Gastroesophageal sphincter (tissue), 4 donors: ENCODE results near the gene TOM1L2. TPM values are rescaled to one million over a fixed set of nuclear protein-coding genes. Genes with fewer than 3 reads are reported as not detected.

Source experiments
- ATAC-seq: fragments of 150-250 bp; one replicate; pipeline ENCODE4 v1.9.1; 2016; ENCODE audit warnings: mild to moderate bottlenecking, moderate library complexity
- H3K27ac ChIP-seq, 4 donors: fragments of 200-600 bp; sonication (generic) in 3 of 4; 1 replicate in 3 of 4; 2 replicates in 1 of 4; pipeline ENCODE4 v1.5.1; 2016 to 2019
- H3K27me3 ChIP-seq: fragments of 200-600 bp; sonication (generic); one replicate; pipeline ENCODE4 v1.5.1; 2019
- H3K36me3 ChIP-seq, 2 donors: fragments of 200-600 bp; sonication (generic); one replicate each; pipeline ENCODE4 v1.5.1; 2019; ENCODE audit warnings: control low read depth in 1 of 2
- H3K4me1 ChIP-seq, 3 donors: fragments of 200-600 bp; sonication (generic); 1 replicate in 2 of 3; 2 replicates in 1 of 3; pipeline ENCODE4 v1.5.1; 2016 to 2019; ENCODE audit warnings: control low read depth in 2 of 3
- H3K4me3 ChIP-seq, 2 donors: fragments of 200-600 bp; sonication (generic); one replicate each; pipeline ENCODE4 v1.5.1; 2019; ENCODE audit warnings: mild to moderate bottlenecking in 1 of 2, moderate library complexity in 1 of 2
- H3K9me3 ChIP-seq, 3 donors: fragments of 200-600 bp; sonication (generic); one replicate each; pipeline ENCODE4 v1.5.1; 2017 to 2019; ENCODE audit warnings: control low read depth in 2 of 3
- CTCF ChIP-seq, 4 experiments: fragments of 200-600 bp in 2 of 4; fragments of 450-650 bp in 2 of 4; sonication (generic) in 1 of 4; IDR thresholded peaks; one replicate each; pipeline ENCODE4 v1.5.1; 2017 to 2019; ENCODE audit warnings: antibody characterized with exemption in 4 of 4, mild to moderate bottlenecking in 2 of 4, moderate library complexity in 2 of 4
- EP300 ChIP-seq: sonication (generic); formaldehyde crosslinking; IDR thresholded peaks from one replicate; pipeline ENCODE4 v1.6.1; 2017; ENCODE audit warnings: antibody characterized with exemption, mild to moderate bottlenecking
- POLR2A ChIP-seq, 2 donors: fragments of 450-650 bp; IDR thresholded peaks; one replicate each; pipeline ENCODE4 v1.6.1; 2017; ENCODE audit warnings: antibody characterized with exemption in 2 of 2, mild to moderate bottlenecking in 2 of 2, moderate library complexity in 1 of 2
- POLR2AphosphoS5 ChIP-seq: sonication (generic); formaldehyde crosslinking; IDR thresholded peaks from one replicate; pipeline ENCODE4 v1.6.1; 2017; ENCODE audit warnings: antibody characterized with exemption
- WGBS, 2 donors: methylation state at CpG; one replicate each; pipeline ENCODE4 v1.1.5; 2018; ENCODE audit warnings: low coverage in 1 of 2; 5-methylcytosine and 5-hydroxymethylcytosine counted together
- total RNA-seq, 4 donors: library from RNA; depleted of rRNA; stranded (reverse); fragments of >200 nt; gene quantifications; one replicate each; pipeline ENCODE4 v1.1.0, GENCODE V29; 2016

Gene TOM1L2
- total RNA-seq, 4 donors from 2014 or later, result 49.6 to 88.9 (median 74.8) TPM

DNA sequence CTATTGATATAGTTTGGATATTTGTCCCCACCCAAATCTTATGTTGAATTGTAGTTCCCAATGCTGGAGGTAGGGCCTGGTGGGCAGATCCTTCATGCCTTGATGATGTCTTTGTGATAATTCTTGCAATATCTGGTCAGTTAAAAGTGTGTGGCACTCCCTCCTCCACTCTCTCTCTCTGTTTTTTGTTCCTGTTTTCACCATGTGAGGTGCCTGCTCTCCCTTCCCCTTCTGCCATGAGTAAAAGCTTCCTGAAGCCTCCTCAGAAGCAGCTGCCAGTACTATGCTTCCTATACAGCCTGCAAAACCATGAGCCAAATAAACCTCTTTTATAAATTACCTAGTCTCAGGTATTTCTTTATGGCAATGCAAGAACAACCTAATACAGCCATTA, 47.3 kb downstream of the TOM1L2 start:
- H3K27ac ChIP-seq, result no peak overlapping the region
- no peak for TF ChIP-seq EP300
- TF ChIP-seq POLR2A (IDR thresholded peaks at IDR 0.05), result no peak
- no peak for TF ChIP-seq POLR2AphosphoS5
- TF ChIP-seq CTCF (IDR thresholded peaks at IDR 0.05), result no peak
- H3K36me3 ChIP-seq, result no peaks in the 10 kb centered on the region
- peaks cover 0 to 70% (median 29%) of the 10 kb centered on the region in 3 donors for H3K4me1 ChIP-seq
- H3K9me3 ChIP-seq, result no peaks in the 10 kb centered on the region
- no peaks in the 10 kb centered on the region for H3K27me3 ChIP-seq
- H3K4me3 ChIP-seq, result no peak overlapping the region
- no peak for ATAC-seq

GRCh38 chr17:17924131-17924856, 47.9 kb downstream of the TOM1L2 start:
- no peaks in the 10 kb centered on the region for H3K9me3 ChIP-seq
- no peak overlapping the region for H3K27ac ChIP-seq
- no peaks in the 10 kb centered on the region for H3K36me3 ChIP-seq
- no peak overlapping the region for H3K4me3 ChIP-seq
- H3K27me3 ChIP-seq, result no peaks in the 10 kb centered on the region
- WGBS, 2 donors, result 86 to 100% methylated on average over 2 to 3 of the region's 5 CpGs
- H3K4me1 ChIP-seq, result peaks cover 0 to 75% (median 29%) of the 10 kb centered on the region in 3 donors
- TF ChIP-seq CTCF (IDR thresholded peaks at IDR 0.05) (no peak), POLR2AphosphoS5 (no peak), POLR2A (IDR thresholded peaks at IDR 0.05) (no peak), EP300 (no peak)
- no peak for ATAC-seq

- peaks cover 0 to 66% (median 24%) of the 10 kb centered on the region in 3 donors for H3K4me1 ChIP-seq
- no peaks in the 10 kb centered on the region for H3K27me3 ChIP-seq
- TF ChIP-seq POLR2A (IDR thresholded peaks at IDR 0.05) (no peak), CTCF (IDR thresholded peaks at IDR 0.05) (no peak), EP300 (no peak), POLR2AphosphoS5 (no peak)
- WGBS, 2 donors, result 47 to 70% methylated on average over 2 to 3 of the region's 3 CpGs
- peak overlapping the region in 3 of 4 donors; percentile 65 to 81 (median 72) for H3K27ac ChIP-seq
- no peak for ATAC-seq
- H3K4me3 ChIP-seq, result no peak overlapping the region
- no peaks in the 10 kb centered on the region for H3K36me3 ChIP-seq
- no peaks in the 10 kb centered on the region for H3K9me3 ChIP-seq
Measured at GRCh38 chr17:17922070-17922614, 50.1 kb downstream of the TOM1L2 start.

DNA sequence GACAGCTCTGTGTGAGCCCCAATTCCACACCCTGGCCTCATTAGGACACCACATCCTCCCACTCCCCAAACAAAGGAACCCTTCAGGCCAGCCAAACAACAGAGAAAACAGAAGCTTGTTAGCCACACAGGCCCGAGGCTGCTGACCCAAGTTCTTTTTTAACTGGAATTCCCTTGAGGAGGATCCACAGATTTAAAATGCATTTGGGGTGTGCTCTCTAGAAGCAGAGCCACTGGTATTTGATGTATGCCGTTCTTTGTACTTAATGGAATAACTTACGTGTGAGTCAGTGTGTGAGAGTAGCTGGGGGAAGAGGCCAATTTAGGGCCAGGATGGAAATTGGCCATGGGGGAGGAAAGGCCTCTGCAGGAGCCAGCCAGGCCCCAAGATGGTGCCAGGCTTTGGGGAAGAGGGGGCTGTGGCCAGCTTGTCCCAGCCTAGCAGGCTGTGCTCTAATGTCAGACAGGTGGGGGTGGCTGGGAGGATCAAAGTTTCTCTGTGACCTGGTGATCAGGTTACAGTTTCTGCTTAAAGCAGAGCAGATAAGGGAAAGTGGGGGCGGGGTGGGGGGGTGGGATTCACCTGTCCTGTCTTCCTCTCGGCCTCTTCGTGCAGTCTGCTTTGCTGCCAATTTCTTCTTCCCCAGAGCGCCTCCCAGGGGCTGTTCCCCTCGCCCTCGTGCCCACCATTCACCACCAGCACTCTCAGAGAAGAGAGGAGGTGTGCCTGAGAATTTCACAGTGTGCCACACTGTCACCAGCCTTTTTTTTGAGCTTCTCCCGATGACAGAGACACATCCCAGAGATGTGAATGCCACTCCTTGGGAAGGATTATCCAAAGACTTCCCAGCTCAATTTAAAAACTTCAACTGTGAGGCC, 50.8 kb downstream of the TOM1L2 start:
- H3K27ac ChIP-seq, result peak overlapping the region in 3 of 4 donors; percentile 65 to 81 (median 72)
- no peaks in the 10 kb centered on the region for H3K36me3 ChIP-seq
- 37 to 42% methylated on average over 5 to 9 of the region's 10 CpGs for WGBS, 2 donors
- no peaks in the 10 kb centered on the region for H3K9me3 ChIP-seq
- H3K4me3 ChIP-seq, result no peak overlapping the region
- no peaks in the 10 kb centered on the region for H3K27me3 ChIP-seq
- ATAC-seq, result peak; percentile 63
- H3K4me1 ChIP-seq, result peaks cover 0 to 58% (median 23%) of the 10 kb centered on the region in 3 donors
- TF ChIP-seq POLR2AphosphoS5 (peak; percentile 49), CTCF (IDR thresholded peaks at IDR 0.05) (no peak)
